Ectodermal cell (in vitro differentiated cells): ENCODE measurements around the gene TEN1.
"Not testable (repeated sequence)": the region's sequence is repeated elsewhere in the genome, so short reads cannot be mapped to it uniquely, and the experiment has no call there.

Experiments
- H3K27ac ChIP-seq: 2 replicates; pipeline ENCODE4 v1.7.0; 2013; ENCODE audit warnings: mild to moderate bottlenecking, low read depth, low read length; ENCODE audit not compliant: insufficient read depth, poor library complexity, severe bottlenecking
- H3K27me3 ChIP-seq: 2 replicates; pipeline ENCODE4 v1.7.0; 2013; ENCODE audit warnings: mild to moderate bottlenecking, low read length; ENCODE audit not compliant: insufficient read depth, control insufficient read depth, poor library complexity, severe bottlenecking
- H3K36me3 ChIP-seq: one replicate; pipeline ENCODE4 v1.7.0; 2013; ENCODE audit warnings: low read length; ENCODE audit not compliant: control insufficient read depth, insufficient read depth
- H3K4me1 ChIP-seq: one replicate; pipeline ENCODE4 v1.7.0; 2013; ENCODE audit warnings: low read length; ENCODE audit not compliant: control insufficient read depth, insufficient read depth
- H3K4me3 ChIP-seq: 2 replicates; pipeline ENCODE4 v1.7.0; 2013; ENCODE audit warnings: low read depth, low read length, control low read depth; ENCODE audit not compliant: insufficient read depth
- H3K9me3 ChIP-seq: 2 replicates; pipeline ENCODE4 v1.7.0; 2013; ENCODE audit warnings: mild to moderate bottlenecking, low read length, moderate library complexity; ENCODE audit not compliant: control insufficient read depth
- WGBS, 2 experiments: methylation state at CpG; one replicate each; pipeline ENCODE4 v1.1.7; 2013; ENCODE audit warnings: missing lambda C conversion rate in 2 of 2; 5-methylcytosine and 5-hydroxymethylcytosine counted together

TEN1 gene

GRCh38 chr17:75950421-75950820 is 28.6 kb upstream of the TEN1 start:
- Histone ChIP-seq H3K36me3 (peaks cover 24% of the 10 kb centered on the region), H3K4me3 (no peak overlapping the region), H3K27me3 (no peaks in the 10 kb centered on the region), H3K27ac (no peak overlapping the region), H3K9me3 (no peaks in the 10 kb centered on the region), H3K4me1 (no peaks in the 10 kb centered on the region)
- WGBS, 2 experiments = 95 to 97% methylated on average over 6 of the region's 6 CpGs

GRCh38 chr17:75950855-75951554 is 28.0 kb upstream of the TEN1 start:
- WGBS, 2 experiments = 93 to 97% methylated on average over 8 of the region's 8 CpGs

GRCh38 chr17:75959051-75959838 is 19.8 kb upstream of the TEN1 start:
- 47 to 50% methylated on average over 8 of the region's 8 CpGs for WGBS, 2 experiments
- Histone ChIP-seq H3K36me3 (no peaks in the 10 kb centered on the region), H3K27ac (no peak overlapping the region), H3K27me3 (no peaks in the 10 kb centered on the region), H3K4me1 (no peaks in the 10 kb centered on the region), H3K9me3 (no peaks in the 10 kb centered on the region), H3K4me3 (no peak overlapping the region)

More at GRCh38 chr17:75950855-75951554, 28.0 kb upstream of the TEN1 start:
- no peak overlapping the region for H3K27ac ChIP-seq
- peaks cover 24% of the 10 kb centered on the region for H3K36me3 ChIP-seq
- no peaks in the 10 kb centered on the region for H3K9me3 ChIP-seq
- H3K27me3 ChIP-seq = no peaks in the 10 kb centered on the region
- H3K4me1 ChIP-seq = no peaks in the 10 kb centered on the region
- no peak overlapping the region for H3K4me3 ChIP-seq

- no peaks in the 10 kb centered on the region for H3K36me3 ChIP-seq
- H3K4me3 ChIP-seq = no peak overlapping the region
- no peaks in the 10 kb centered on the region for H3K27me3 ChIP-seq
- 94 to 95% methylated on average over 11 of the region's 11 CpGs for WGBS, 2 experiments
- H3K27ac ChIP-seq = no peak overlapping the region
- no peaks in the 10 kb centered on the region for H3K9me3 ChIP-seq
- H3K4me1 ChIP-seq = no peaks in the 10 kb centered on the region
Measured at GRCh38 chr17:75959839-75960511, 19.1 kb upstream of the TEN1 start.

- H3K27ac ChIP-seq = no peak overlapping the region
- H3K4me3 ChIP-seq = no peak overlapping the region
- WGBS, 2 experiments = 91 to 96% methylated on average over 6 of the region's 6 CpGs
- no peaks in the 10 kb centered on the region for H3K4me1 ChIP-seq
- no peaks in the 10 kb centered on the region for H3K36me3 ChIP-seq
- no peaks in the 10 kb centered on the region for H3K27me3 ChIP-seq
- H3K9me3 ChIP-seq = no peaks in the 10 kb centered on the region
Measured at GRCh38 chr17:75965468-75965867, 13.6 kb upstream of the TEN1 start.

- H3K9me3 ChIP-seq, H3K27me3 ChIP-seq, H3K36me3 ChIP-seq, H3K27ac ChIP-seq, H3K4me3 ChIP-seq, H3K4me1 ChIP-seq: not testable (repeated sequence)
- WGBS, 2 experiments = 78 to 87% methylated on average over 9 to 10 of the region's 10 CpGs
Measured at GRCh38 chr17:75969044-75969443, 10.0 kb upstream of the TEN1 start.

GRCh38 chr17:75970011-75970523 is 9.0 kb upstream of the TEN1 start:
- H3K27ac ChIP-seq = no peak overlapping the region

GRCh38 chr17:75970626-75971025 is 8.4 kb upstream of the TEN1 start:
- whole genome bisulfite sequencing, 2 experiments = 93 to 94% methylated on average over 7 of the region's 7 CpGs
- H3K36me3 ChIP-seq = no peaks in the 10 kb centered on the region
- H3K27ac ChIP-seq = no peak overlapping the region
- H3K27me3 ChIP-seq = no peaks in the 10 kb centered on the region
- no peak overlapping the region for H3K4me3 ChIP-seq
- no peaks in the 10 kb centered on the region for H3K9me3 ChIP-seq
- H3K4me1 ChIP-seq = no peaks in the 10 kb centered on the region

More at GRCh38 chr17:75970011-75970523, 9.0 kb upstream of the TEN1 start:
- H3K9me3 ChIP-seq = no peaks in the 10 kb centered on the region
- no peaks in the 10 kb centered on the region for H3K36me3 ChIP-seq
- no peaks in the 10 kb centered on the region for H3K27me3 ChIP-seq
- no peaks in the 10 kb centered on the region for H3K4me1 ChIP-seq
- H3K4me3 ChIP-seq = no peak overlapping the region
- 93 to 95% methylated on average over 4 of the region's 4 CpGs for WGBS, 2 experiments

- H3K36me3 ChIP-seq, H3K9me3 ChIP-seq, H3K4me3 ChIP-seq, H3K27ac ChIP-seq, H3K4me1 ChIP-seq, H3K27me3 ChIP-seq: not testable (repeated sequence)
- 96% methylated on average over 5 to 6 of the region's 6 CpGs for WGBS, 2 experiments
Measured at GRCh38 chr17:75975187-75975586, 3.9 kb upstream of the TEN1 start.

GRCh38 chr17:75975757-75976174 is 3.3 kb upstream of the TEN1 start:
- H3K27ac ChIP-seq = no peak overlapping the region
- no peak overlapping the region for H3K4me3 ChIP-seq
- H3K27me3 ChIP-seq = no peaks in the 10 kb centered on the region
- no peaks in the 10 kb centered on the region for H3K4me1 ChIP-seq
- H3K36me3 ChIP-seq = no peaks in the 10 kb centered on the region
- WGBS, 2 experiments = 92 to 98% methylated on average over 3 to 5 of the region's 5 CpGs
- H3K9me3 ChIP-seq = no peaks in the 10 kb centered on the region
